AG09309 (cell line): ENCODE results near the gene GAS2.
A peak's percentile ranks its signal among the peaks of the same experiment; 100 is the strongest.

Experiments
- DNase-seq: peaks from one replicate; pipeline ENCODE4 v3.0.0-alpha.2; 2010; ENCODE audit warnings: low read depth
- H3K4me3 ChIP-seq: 2 replicates; pipeline ENCODE4 v1.5.1; 2011; ENCODE audit warnings: mild to moderate bottlenecking, low read depth, low read length, moderate library complexity; ENCODE audit not compliant: control insufficient read depth
- TF ChIP-seq, protein P1 (sequence below): IDR thresholded peaks from 2 replicates; pipeline ENCODE4 v1.5.1; 2011; ENCODE audit warnings: mild to moderate bottlenecking, low read depth, low read length, inconsistent platforms; ENCODE audit not compliant: insufficient read depth, control insufficient read depth; ENCODE audit errors: missing control alignments

The GAS2 gene

DNA sequence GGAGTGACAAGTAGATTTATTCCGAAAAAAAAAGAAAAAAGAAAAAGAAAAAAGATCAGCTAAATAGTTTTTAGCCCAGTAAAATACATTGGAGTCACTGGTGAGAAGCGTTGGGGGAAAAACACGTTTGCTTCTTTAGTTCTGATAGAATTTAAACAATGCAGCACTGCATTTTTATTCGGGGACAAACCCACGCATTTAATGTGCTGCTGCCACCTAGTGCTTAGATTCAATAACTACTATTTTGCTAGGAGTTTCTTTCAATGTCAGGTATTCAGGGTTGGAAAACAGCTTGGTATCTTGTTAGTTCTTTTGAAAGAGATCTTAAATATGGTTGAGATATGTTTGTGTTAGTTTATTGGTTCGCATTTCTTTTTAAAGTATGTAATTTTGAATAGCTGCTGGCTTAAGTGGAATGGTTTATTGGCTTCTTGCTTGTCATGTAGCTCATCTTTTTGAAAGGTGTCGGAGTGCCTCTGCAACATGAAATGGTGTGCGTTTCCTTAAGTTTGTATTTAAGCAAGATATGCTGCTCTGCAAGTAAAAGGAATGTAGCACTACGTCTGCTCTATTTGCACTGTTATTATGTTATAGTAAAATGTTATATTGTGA, 121.2 kb downstream of the GAS2 start:
- TF ChIP-seq, protein P1, sequence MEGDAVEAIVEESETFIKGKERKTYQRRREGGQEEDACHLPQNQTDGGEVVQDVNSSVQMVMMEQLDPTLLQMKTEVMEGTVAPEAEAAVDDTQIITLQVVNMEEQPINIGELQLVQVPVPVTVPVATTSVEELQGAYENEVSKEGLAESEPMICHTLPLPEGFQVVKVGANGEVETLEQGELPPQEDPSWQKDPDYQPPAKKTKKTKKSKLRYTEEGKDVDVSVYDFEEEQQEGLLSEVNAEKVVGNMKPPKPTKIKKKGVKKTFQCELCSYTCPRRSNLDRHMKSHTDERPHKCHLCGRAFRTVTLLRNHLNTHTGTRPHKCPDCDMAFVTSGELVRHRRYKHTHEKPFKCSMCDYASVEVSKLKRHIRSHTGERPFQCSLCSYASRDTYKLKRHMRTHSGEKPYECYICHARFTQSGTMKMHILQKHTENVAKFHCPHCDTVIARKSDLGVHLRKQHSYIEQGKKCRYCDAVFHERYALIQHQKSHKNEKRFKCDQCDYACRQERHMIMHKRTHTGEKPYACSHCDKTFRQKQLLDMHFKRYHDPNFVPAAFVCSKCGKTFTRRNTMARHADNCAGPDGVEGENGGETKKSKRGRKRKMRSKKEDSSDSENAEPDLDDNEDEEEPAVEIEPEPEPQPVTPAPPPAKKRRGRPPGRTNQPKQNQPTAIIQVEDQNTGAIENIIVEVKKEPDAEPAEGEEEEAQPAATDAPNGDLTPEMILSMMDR, result peak; percentile 59
- peak; percentile 2 for DNase-seq

DNA sequence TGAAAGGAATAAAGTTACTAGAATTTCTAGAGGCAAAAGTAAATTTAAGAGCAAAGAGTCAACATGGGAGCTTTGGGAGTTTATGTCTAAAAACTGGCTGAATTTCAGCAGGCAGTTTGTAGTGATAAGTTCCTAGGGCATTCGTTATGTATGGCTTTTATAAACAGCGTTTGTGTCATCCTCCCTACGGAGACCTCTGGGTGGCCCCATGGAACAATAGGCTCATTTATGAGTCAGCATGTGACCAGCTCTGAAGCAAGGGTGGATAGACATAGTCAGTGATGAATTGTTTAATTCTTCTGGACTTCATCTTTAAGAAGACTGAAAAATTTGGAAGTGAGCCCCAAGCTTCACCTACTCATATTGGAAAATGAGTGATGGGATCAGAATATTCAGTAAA, 126.1 kb downstream of the GAS2 start:
- no peak for DNase-seq
- TF ChIP-seq, protein P1, result no peak

More for the DNA sequence above, 121.2 kb downstream of the GAS2 start:
- H3K4me3 ChIP-seq, result no peak overlapping the region

DNA sequence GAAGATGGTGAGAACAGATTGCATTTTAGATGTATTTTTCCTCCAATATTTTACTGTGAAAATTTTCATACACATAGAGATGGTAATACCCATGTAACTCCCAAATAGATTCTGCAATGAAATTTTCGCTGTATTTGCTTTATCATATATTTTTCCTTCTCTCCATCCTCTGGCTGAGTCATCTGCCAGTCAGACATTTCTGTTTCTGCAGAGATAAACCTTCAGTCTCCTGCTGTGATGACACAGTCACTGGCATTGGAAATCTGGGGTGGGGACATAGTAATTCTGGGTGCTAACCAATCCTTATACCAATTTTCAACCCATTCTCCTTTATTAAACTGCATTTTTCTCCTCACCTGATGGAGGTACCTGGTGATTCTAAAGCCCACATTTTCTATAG, 129.5 kb downstream of the GAS2 start:
- no peak overlapping the region for H3K4me3 ChIP-seq
- TF ChIP-seq, protein P1, result no peak
- no peak for DNase-seq

More for the DNA sequence above, 126.1 kb downstream of the GAS2 start:
- no peak overlapping the region for H3K4me3 ChIP-seq

DNA sequence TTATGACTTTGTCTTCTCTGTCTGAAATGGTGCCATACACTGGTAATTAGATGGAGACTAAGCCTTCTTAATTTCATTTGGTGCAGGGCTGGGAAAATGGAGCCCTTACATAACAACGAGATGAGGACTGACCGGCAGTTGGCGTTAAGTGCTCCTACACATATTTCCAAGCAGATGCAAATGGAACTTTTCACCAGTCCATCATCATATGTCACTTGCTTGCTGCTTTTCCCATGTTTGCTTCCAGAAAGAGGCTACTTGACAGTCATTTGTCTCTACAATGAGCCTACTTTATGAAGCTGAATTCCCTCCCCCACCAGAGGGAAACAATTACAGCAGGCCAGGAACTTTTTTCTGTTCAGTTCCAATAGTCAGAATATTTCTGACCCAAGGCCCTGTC, 130.6 kb downstream of the GAS2 start:
- TF ChIP-seq, protein P1, result no peak
- no peak for DNase-seq
- H3K4me3 ChIP-seq, result no peak overlapping the region

DNA sequence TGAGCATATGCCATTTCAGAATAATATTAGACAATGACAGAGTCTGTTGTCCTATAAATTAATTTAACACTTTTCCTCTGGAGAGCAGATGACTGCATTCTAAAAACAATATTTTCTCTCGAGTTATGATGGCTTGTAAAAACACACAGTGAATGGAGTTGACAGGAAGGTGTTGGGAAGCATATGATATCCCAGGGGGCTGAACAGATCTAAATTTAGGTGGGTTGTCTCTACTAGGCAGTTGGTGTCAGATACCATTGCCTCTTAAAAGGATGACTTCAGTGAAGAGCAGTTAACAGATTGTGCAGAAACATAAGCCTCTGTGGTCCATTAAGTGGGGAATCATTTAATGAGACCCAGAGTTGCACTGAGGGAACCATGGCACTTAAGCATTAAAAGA, 132.5 kb downstream of the GAS2 start:
- TF ChIP-seq, protein P1, result no peak
- H3K4me3 ChIP-seq, result no peak overlapping the region
- DNase-seq, result no peak

DNA sequence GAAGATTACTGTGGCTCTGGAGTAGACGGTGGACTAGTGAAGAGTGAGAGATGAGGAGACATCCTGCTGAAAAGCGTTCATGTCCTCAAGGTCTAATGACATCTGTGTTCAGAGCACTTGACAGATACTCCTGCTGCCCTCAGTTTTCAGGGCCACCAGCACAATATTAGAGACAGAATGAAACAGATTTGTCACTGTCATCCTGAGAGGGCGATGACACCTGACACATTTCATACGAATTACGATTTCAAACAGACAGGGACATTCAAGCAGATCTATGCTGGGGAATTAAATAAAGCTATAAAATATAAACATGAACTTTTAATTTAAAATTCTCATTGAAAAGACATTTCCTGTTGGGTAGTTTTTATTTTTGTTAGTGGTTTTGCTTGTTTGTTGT, 134.1 kb downstream of the GAS2 start:
- TF ChIP-seq, protein P1, result no peak

DNA sequence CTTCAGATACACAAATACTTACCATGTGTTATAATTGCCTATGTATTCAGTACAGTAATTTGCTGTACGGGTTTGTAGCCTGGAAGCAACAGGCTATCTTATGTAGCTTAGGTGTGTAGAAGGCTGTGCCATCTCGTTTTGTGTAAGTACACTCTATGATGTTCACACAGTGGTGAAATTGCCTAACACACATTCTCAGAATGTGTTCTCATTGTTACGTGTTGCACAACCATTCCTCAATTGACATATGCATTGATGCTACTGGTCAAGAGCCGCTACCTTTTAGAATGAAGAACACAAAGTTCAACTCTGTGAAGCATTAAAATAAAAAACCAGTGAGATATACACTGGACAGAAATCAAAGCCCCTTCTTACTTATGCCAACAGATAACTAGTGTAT, 136.4 kb downstream of the GAS2 start:
- DNase-seq, result no peak

More for the DNA sequence above, 134.1 kb downstream of the GAS2 start:
- H3K4me3 ChIP-seq, result no peak overlapping the region
- DNase-seq, result no peak

More for the DNA sequence above, 136.4 kb downstream of the GAS2 start:
- no peak overlapping the region for H3K4me3 ChIP-seq
- TF ChIP-seq, protein P1, result no peak
